PFSK-1 (cell line): ENCODE measurements around the gene HPSE.

Experiments
- POLR2AphosphoS5 ChIP-seq: IDR thresholded peaks from 2 replicates; pipeline ENCODE4 v1.6.1; 2012; ENCODE audit warnings: low read depth, mild to moderate bottlenecking, control low read depth, low read length, moderate library complexity
- TF ChIP-seq, protein P1 (sequence below), 2 experiments: IDR thresholded peaks; 2 replicates each; pipeline versions ENCODE4 v1.6.1 to v1.8.0; 2011 to 2012; ENCODE audit warnings: low read depth in 2 of 2, low read length in 2 of 2, control low read depth in 1 of 2, inconsistent platforms in 1 of 2, mild to moderate bottlenecking in 1 of 2, moderate library complexity in 1 of 2; ENCODE audit not compliant: insufficient read depth in 1 of 2

DNA sequence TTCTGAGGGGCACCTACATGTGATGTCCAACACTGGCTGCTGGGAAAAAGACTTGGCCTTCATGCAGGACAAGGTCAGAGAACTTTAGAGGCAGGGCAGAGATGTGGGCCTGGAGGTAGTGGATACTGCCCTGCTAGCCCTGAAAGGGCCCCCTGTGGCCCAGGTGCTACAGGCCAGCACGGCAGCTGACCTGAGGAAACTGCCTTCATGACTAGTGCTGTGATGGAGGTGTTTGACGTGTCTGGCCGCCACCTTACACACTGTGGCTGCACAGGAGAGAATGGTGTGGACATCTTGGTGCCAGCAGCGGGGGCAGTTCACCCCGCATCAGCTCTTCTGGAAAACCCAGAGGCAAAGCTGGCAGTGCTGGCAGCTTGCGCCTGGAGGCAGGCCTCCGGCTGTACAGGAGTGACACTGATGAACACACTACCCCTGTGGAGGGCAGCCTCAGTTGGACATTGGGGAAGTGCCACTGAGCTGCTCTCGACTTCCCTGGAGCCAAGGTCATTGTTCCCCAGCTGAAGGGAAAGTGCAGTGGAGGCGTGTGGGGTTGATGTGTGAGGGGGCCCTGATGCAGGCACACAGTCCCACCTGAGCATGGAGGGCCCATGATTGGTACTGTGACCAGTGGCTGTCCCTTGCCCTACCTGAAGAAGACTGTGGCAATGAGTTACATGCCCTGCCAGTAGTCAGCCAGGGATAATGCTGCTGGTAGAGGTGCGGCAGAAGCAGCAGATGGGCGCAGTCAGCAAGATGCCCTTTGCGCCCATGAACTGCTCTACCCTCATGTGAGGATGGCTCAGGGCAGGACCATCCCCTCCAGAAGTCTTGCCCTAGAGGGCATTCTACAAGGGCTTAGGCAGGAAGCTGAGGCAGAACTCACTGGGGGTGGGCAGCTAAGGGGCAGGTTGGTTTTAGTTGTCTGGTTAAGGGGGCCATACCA is 87.0 kb downstream of the HPSE start:
- no peak for TF ChIP-seq POLR2AphosphoS5
- TF ChIP-seq, protein P1, sequence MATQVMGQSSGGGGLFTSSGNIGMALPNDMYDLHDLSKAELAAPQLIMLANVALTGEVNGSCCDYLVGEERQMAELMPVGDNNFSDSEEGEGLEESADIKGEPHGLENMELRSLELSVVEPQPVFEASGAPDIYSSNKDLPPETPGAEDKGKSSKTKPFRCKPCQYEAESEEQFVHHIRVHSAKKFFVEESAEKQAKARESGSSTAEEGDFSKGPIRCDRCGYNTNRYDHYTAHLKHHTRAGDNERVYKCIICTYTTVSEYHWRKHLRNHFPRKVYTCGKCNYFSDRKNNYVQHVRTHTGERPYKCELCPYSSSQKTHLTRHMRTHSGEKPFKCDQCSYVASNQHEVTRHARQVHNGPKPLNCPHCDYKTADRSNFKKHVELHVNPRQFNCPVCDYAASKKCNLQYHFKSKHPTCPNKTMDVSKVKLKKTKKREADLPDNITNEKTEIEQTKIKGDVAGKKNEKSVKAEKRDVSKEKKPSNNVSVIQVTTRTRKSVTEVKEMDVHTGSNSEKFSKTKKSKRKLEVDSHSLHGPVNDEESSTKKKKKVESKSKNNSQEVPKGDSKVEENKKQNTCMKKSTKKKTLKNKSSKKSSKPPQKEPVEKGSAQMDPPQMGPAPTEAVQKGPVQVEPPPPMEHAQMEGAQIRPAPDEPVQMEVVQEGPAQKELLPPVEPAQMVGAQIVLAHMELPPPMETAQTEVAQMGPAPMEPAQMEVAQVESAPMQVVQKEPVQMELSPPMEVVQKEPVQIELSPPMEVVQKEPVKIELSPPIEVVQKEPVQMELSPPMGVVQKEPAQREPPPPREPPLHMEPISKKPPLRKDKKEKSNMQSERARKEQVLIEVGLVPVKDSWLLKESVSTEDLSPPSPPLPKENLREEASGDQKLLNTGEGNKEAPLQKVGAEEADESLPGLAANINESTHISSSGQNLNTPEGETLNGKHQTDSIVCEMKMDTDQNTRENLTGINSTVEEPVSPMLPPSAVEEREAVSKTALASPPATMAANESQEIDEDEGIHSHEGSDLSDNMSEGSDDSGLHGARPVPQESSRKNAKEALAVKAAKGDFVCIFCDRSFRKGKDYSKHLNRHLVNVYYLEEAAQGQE (IDR thresholded peaks at IDR 0.05; ENCODE audit: insufficient read depth in 1 of 2, low read depth in 2 of 2, low read length in 2 of 2): no peak
